ENCODE results near the gene SELENOM. TPM values are rescaled to one million over a fixed set of nuclear protein-coding genes. Genes with fewer than 3 reads are reported as not detected.

SELENOM gene
- total and polyA plus RNA-seq, 2 of the 8 experiments (the other 6 are each of a cell fraction or from before 2014, with no cell fraction given) = 22.7 to 40.0 TPM

- H3K23ac ChIP-seq (ENCODE audit: insufficient read length) = no peak overlapping the region
- no peak overlapping the region for H2BK20ac ChIP-seq (ENCODE audit: low read length)
- DNase-seq (ENCODE audit: low read depth in 1 of 2, low spot score in 2 of 2) = no peak
- H3K4me3 ChIP-seq (ENCODE audit: extremely low read depth in 1 of 4, insufficient read depth in 2 of 4, low read depth in 3 of 4, low read length in 4 of 4) = peak overlapping the region in 3 of 4 experiments; percentile 47 to 77 (median 72); a peak in 4 of 8 replicates
- H3K36me3 ChIP-seq (ENCODE audit: control insufficient read depth in 2 of 4, insufficient read depth in 4 of 4, low read length in 3 of 4) = no peaks in the 10 kb centered on the region
- no peak overlapping the region; a peak in 1 of 7 replicates for H3K9ac ChIP-seq (replicated peaks in 1 of 4; ENCODE audit: extremely low read depth in 1 of 4, low read depth in 3 of 4, low read length in 3 of 4)
- H3K4me2 ChIP-seq (ENCODE audit: insufficient read depth in 1 of 2, low read depth in 2 of 2, low read length in 2 of 2) = peak overlapping the region; percentile 82
- no peak overlapping the region for H3K27ac ChIP-seq (ENCODE audit: low read depth, low read length)
- H3K27me3 ChIP-seq (replicated peaks in 1 of 4; ENCODE audit: control insufficient read depth in 3 of 4, extremely low read depth in 1 of 4, insufficient read depth in 3 of 4, low read length in 3 of 4) = peaks cover 0 to 5% (median 2%) of the 10 kb centered on the region in 4 experiments; a peak in 3 of 7 replicates
- no peak overlapping the region for H3K56ac ChIP-seq (replicated peaks; ENCODE audit: insufficient read length, low read depth, low read length)
- peaks cover 0 to 9% of the 10 kb centered on the region in 2 experiments; a peak in 1 of 4 replicates for H3K79me2 ChIP-seq (ENCODE audit: control insufficient read depth in 1 of 2, insufficient read depth in 2 of 2, low read length in 2 of 2)
- POLR2A ChIA-PET (ENCODE audit: partially characterized antibody) = interaction anchor here (1.0 to 12.2 kb wide), 9 partner anchors 9 to 659 kb away, joined by 3 to 220 read pairs (median 9); partner anchors contain the start of genes MORC2 and TUG1
- CTCF ChIA-PET (ENCODE audit: partially characterized antibody) = interaction anchor here (0.6 to 13.3 kb wide), 18 partner anchors 8 to 275 kb away, joined by 3 to 207 read pairs (median 4); partner anchors contain the start of genes MORC2, SELENOM and TUG1
- H3K4ac ChIP-seq (replicated peaks; ENCODE audit: insufficient read length, low read depth, low read length) = no peak overlapping the region
- H3K79me1 ChIP-seq (ENCODE audit: low read depth, low read length) = no peaks in the 10 kb centered on the region; the same call in 1 of the 2 replicates
- H2BK120ac ChIP-seq (replicated peaks; ENCODE audit: low read depth, low read length) = no peak overlapping the region
- no peak overlapping the region for H3K14ac ChIP-seq (ENCODE audit: insufficient read length)
- no peak for FAIRE-seq
- peaks cover 0 to 27% (median 16%) of the 10 kb centered on the region in 4 experiments; a peak in 6 of 7 replicates for H3K4me1 ChIP-seq (replicated peaks in 1 of 4; ENCODE audit: control insufficient read depth in 3 of 4, insufficient read depth in 4 of 4, low read length in 3 of 4)
- H4K8ac ChIP-seq (ENCODE audit: extremely low read depth, insufficient read depth, low read length) = no peak overlapping the region; the same call in 1 of the 2 replicates
- WGBS, 2 experiments (ENCODE audit: extremely low coverage in 1 of 2, insufficient coverage in 1 of 2, insufficient read length in 1 of 2, insufficient replicate concordance in 2 of 2, low coverage in 1 of 2, low lambda C conversion rate in 2 of 2, missing lambda C conversion rate in 1 of 2) = 78% methylated on average over 6 of the region's 6 CpGs; no CpG with 5 or more reads in 1 of the 2 experiments
- H3K9me3 ChIP-seq (ENCODE audit: insufficient read depth in 2 of 2, low read depth in 1 of 2, low read length in 1 of 2) = no peaks in the 10 kb centered on the region
- H2BK5ac ChIP-seq (ENCODE audit: low read depth, low read length) = no peak overlapping the region
- no peak overlapping the region for H4K91ac ChIP-seq (replicated peaks; ENCODE audit: insufficient read length, low read length)
- H2AK5ac ChIP-seq (ENCODE audit: low read depth, low read length) = no peak overlapping the region
- no peak overlapping the region for H2AFZ ChIP-seq (ENCODE audit: low read length)
- peaks cover 14% of the 10 kb centered on the region for H3K23me2 ChIP-seq (ENCODE audit: low read depth, low read length)
- TF ChIP-seq KDM4A (IDR thresholded peaks at IDR 0.05; ENCODE audit: low read depth, low read length, severe bottlenecking) (peak; percentile 1), HDAC2 (IDR thresholded peaks at IDR 0.05; ENCODE audit: borderline replicate concordance in 1 of 2, low read depth in 2 of 2, low read length in 2 of 2) (no peak), ATF2 (IDR thresholded peaks at IDR 0.05; ENCODE audit: low read length) (no peak), CTBP2 (IDR thresholded peaks at IDR 0.05; ENCODE audit: borderline replicate concordance, insufficient read depth, insufficient read length, low read length) (no peak), POLR2AphosphoS5 (IDR thresholded peaks at IDR 0.05; ENCODE audit: low read depth, low read length) (no peak), PHF8 (conservative IDR thresholded peaks at IDR 0.05; ENCODE audit: low read depth, low read length) (no peak)
- H2BK15ac ChIP-seq (ENCODE audit: low read length) = 0 out of 2 replicates have a peak overlapping the region, but pooled peaks have one; percentile 50
- no peak overlapping the region for H3K18ac ChIP-seq (ENCODE audit: extremely low read depth, low read length)
- H2BK12ac ChIP-seq (ENCODE audit: low read depth, low read length) = no peak overlapping the region
- H4K20me1 ChIP-seq (replicated peaks in 1 of 2; ENCODE audit: control insufficient read depth in 1 of 2, insufficient read depth in 2 of 2, low read length in 2 of 2) = peaks cover 3 to 7% of the 10 kb centered on the region in 2 experiments
- no peak overlapping the region for H4K5ac ChIP-seq (ENCODE audit: insufficient read length, low read depth, low read length)
These were observed 25.3 kb downstream of the SELENOM start for GRCh38 chr22:31081963-31082605.
